ENCODE results near the gene TTC13.

Gene TTC13

DNA sequence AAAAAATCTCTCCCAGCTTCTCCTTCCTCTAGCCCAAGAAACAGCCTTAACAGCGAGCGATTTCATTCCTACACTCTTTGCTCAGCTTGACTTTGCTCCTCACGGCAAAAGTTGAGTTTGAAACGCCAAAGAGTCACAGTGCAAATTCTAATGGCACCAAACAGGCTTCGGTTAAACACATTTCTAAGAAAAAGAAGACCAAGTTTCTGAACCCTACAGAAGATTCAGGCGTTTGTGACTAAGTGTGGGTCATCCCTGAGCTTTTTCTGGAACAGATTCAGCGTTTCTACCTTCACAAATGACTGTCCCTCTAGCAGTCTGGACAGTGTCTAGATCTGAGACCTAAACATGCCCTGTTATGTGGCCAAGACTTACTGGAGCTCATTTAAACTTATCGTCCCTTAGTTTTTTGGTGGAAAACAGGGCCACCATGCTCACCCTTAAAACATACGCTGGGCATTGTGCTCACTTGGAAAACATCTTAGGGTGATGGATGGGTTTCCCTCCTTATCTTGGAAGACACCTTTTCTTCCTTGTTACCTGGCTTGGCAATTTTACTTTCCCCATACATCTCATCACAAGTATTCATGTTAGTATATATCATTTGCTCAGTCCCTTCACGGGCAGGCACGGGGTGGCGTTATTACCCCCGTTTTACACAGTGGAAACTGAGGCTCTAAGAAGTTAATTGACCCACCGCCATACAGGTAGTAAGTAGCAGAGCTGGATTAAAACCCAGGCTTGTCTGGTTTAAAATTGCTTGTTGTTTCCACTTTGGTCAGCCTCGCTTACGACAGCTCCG, 111.4 kb downstream of the TTC13 start:
- no peak for DNase-seq

- no peak for DNase-seq
Measured at GRCh38 chr1:230866171-230867070, 112.2 kb downstream of the TTC13 start.

DNA sequence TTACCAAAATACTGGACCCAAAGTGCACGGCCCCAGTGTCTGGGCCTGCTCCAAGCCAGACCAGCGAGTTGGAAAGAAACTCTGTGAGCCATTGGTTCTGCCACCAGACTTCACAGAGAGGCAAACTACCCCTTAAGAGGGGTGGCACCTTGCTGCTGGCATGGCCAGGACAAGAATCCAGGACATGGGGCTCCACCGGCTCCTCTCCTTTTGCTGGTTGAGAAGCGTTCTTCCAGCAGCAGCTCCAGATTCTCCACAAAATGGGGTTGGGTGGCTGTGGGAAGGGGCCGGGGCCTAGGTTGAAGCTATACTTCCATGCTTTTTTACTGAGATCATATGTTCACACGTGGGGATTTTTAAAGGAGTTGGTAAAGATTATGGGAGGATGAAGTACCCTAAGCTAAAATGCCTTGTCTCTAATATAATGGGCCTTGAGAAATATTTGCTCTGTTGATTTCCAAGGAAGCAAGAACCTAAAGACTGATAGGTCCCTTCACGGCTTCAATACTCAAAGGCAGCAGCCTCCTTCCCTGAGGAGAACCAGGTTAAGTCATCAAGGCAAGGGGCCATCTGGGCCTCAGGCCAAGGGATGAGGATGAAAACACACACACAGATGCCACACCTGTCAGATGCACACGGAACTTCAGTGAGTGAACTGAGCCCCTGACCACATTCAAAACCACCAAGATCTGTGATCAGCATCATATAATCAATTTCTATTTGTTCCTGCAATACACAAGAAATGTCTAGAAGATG, 113.4 kb downstream of the TTC13 start:
- DNase-seq = no peak

DNA sequence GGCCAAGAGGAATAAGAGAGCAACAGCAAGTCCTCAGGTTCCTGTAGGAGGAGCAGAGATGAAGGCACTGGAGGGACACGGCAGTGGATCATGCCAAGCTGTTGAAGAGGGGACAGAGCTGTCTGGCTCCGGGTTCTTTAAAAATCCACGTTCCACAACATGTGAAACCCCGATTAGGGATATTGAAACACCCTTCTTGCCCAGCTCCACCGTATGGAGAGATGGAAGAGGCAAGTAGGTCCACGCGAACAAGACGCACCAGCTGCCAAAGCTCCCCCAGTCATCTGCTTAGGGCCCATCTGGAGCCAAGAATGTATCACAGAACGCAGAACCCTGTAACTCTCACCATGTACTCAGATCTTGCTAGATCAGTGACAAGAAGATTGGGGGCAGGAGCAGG, 114.2 kb downstream of the TTC13 start:
- no peak for DNase-seq

DNA sequence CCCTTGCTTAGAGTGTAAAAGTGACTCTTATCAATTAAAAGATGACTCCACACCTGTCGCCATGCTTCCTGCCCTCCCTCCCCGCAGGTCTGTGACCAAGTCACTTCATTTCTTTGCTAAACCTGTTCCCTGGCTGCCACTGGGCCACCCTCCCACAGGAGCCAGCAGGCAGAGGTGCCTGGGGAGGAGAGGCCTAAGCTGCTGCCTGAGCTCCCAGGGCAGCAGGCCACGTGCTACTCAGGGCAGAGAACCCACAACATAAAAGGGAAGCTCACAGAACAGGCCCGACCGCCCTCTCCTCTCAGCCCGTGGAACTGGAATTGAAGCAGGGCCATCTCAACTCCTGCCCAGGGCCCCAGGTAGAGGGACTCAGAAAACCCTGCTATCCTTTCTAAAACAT, 115.2 kb downstream of the TTC13 start:
- DNase-seq = no peak

DNA sequence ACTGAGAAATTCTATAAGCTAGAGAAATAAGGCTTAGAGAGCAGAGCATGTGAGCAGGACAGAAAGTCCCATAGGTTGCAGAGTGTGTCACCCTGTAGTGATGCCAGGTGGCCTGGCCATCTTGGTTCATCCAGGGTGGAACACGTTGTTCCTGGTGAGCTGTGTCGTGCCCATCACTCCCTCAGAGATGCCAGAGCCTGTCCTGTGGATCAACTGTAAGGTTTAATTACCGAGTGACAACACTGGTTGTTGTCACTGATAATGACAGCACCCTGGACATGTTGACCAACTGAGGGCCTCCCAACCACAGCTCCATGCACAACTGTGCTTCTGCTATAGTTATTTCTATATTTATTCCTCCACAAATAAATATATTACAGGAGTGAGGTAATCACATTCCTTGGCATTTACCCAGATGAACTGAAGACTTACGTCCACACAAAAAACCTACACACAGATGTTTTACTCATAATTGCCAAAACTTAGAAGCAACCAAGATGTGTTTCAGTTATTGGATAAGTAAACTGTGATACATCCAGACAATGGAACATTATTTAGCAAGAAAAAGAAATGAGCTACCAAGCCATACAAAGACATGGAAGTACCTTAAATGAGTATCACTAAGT, 116.6 kb downstream of the TTC13 start:
- no peak for DNase-seq

DNA sequence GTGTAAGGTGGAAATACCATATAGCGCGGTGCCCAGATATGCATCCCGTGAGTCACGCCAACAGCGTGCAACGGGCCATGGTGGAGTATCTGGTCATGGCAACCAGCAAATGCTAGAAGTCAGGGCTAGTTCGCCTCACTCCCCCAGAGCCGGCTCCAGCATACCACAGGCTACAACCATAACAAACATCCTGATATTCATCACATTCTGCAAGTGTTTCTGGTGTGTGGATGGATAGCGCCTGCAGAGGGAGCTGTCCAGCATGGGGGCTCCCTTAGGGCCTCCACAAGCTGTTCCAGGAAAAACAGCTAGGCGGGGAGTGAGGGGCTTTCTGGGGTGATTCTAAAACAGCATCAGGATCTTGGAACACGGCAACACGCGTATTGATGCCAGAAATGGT, 117.2 kb downstream of the TTC13 start:
- DNase-seq = no peak

- DNase-seq = no peak
Measured at GRCh38 chr1:230860617-230861384, 117.9 kb downstream of the TTC13 start.

- DNase-seq = no peak
Measured at GRCh38 chr1:230858918-230859729, 119.5 kb downstream of the TTC13 start.

- DNase-seq = no peak
Measured at GRCh38 chr1:230858236-230858820, 120.3 kb downstream of the TTC13 start.

GRCh38 chr1:230857822-230858221, 120.8 kb downstream of the TTC13 start:
- no peak for DNase-seq

GRCh38 chr1:230857077-230857476, 121.6 kb downstream of the TTC13 start:
- DNase-seq = no peak
